PC-3 (cell line): Measurements from ENCODE around the gene TMEM221. TPM values are rescaled to one million over a fixed set of nuclear protein-coding genes. Genes with fewer than 3 reads are reported as not detected.

Experiments
- ATAC-seq: fragments of 200-7000 bp; cut with Tn5 transposase; 2 replicates; pipeline ENCODE4 v1.9.1; 2020; ENCODE audit warnings: mild to moderate bottlenecking, moderate library complexity
- BruUV-seq: library from RNA; stranded (reverse); fragments of 400-500 nt; replicated peaks from 2 replicates; lab custom pipeline; 2021; lab: Mats Ljungman, UMichigan
- CTCF ChIA-PET: fragments of 300-600 bp; sonication (Branson Sonifier 250); formaldehyde crosslinking; loops from one replicate; lab custom pipeline; 2022; ENCODE audit warnings: antibody characterized with exemption; lab: Charles Lee
- POLR2A ChIA-PET: fragments of 300-600 bp; sonication (Branson Sonifier 250); formaldehyde crosslinking; loops from one replicate; lab custom pipeline; 2022; ENCODE audit warnings: antibody characterized with exemption; ENCODE audit not compliant: unreplicated experiment; lab: Charles Lee
- DNase-seq: peaks from one replicate; pipeline ENCODE4 v3.0.0-alpha.2; 2015
- H2AFZ ChIP-seq: fragments of 300-600 bp; sonication (generic); 2 replicates; pipeline ENCODE4 v1.6.0; 2016; ENCODE audit warnings: antibody characterized with exemption, low read length
- H3F3A ChIP-seq: fragments of 300-600 bp; sonication (generic); one replicate; pipeline ENCODE4 v1.6.0; 2017; ENCODE audit warnings: antibody characterized with exemption, low read length, control low read depth, mild to moderate bottlenecking; ENCODE audit not compliant: unreplicated experiment
- H3K27ac ChIP-seq: fragments of 300-600 bp; sonication (generic); 2 replicates; pipeline ENCODE4 v1.5.1; 2016; ENCODE audit warnings: mild to moderate bottlenecking, low read length
- H3K27me3 ChIP-seq: fragments of 300-600 bp; sonication (generic); 2 replicates; pipeline ENCODE4 v1.6.1; 2016; ENCODE audit warnings: low read length, mixed read lengths
- H3K36me3 ChIP-seq: fragments of 300-600 bp; sonication (generic); 2 replicates; pipeline ENCODE4 v1.6.1; 2016; ENCODE audit warnings: low read depth, mixed run types, low read length, mixed read lengths
- H3K4me1 ChIP-seq: fragments of 300-600 bp; sonication (generic); 2 replicates; pipeline ENCODE4 v1.5.1; 2016; ENCODE audit warnings: low read length; ENCODE audit not compliant: insufficient read depth
- H3K4me2 ChIP-seq: fragments of 300-600 bp; sonication (generic); 2 replicates; pipeline ENCODE4 v1.6.0; 2016; ENCODE audit warnings: low read length
- H3K4me3 ChIP-seq: fragments of 300-600 bp; sonication (generic); 2 replicates; pipeline ENCODE4 v1.5.1; 2016; ENCODE audit warnings: mild to moderate bottlenecking, low read length, mixed read lengths
- H3K79me2 ChIP-seq: fragments of 300-600 bp; sonication (generic); 2 replicates; pipeline ENCODE4 v1.6.1; 2017; ENCODE audit warnings: low read length, mixed read lengths
- H3K9ac ChIP-seq: fragments of 300-600 bp; sonication (generic); 2 replicates; pipeline ENCODE4 v1.6.0; 2016; ENCODE audit warnings: mild to moderate bottlenecking, low read length
- H3K9me2 ChIP-seq: fragments of 300-600 bp; sonication (generic); replicated peaks from 2 replicates; pipeline ENCODE4 v1.6.1; 2016; ENCODE audit warnings: mixed run types, low read length, mixed read lengths
- H3K9me3 ChIP-seq: fragments of 300-600 bp; sonication (generic); 2 replicates; pipeline ENCODE4 v1.6.1; 2016; ENCODE audit warnings: low read length, mixed read lengths
- H4K20me1 ChIP-seq: fragments of 300-600 bp; sonication (generic); 2 replicates; pipeline ENCODE4 v1.6.1; 2016; ENCODE audit warnings: low read length, mixed read lengths
- EZH2 ChIP-seq: fragments of 300-600 bp; sonication (generic); IDR thresholded peaks from one replicate; pipeline ENCODE4 v1.6.1; 2017; ENCODE audit warnings: antibody characterized with exemption, mild to moderate bottlenecking, low read length; ENCODE audit not compliant: unreplicated experiment
- EZH2phosphoT487 ChIP-seq: fragments of 300-600 bp; sonication (generic); IDR thresholded peaks from 2 replicates; pipeline ENCODE4 v1.6.1; 2018; ENCODE audit warnings: mild to moderate bottlenecking, antibody characterized with exemption, low read length, borderline replicate concordance
- intact Hi-C: fragments of 100-400 bp; cut with micrococcal nuclease; formaldehyde crosslinking; loops from 2 replicates; pipeline ENCODE4 v1.9.0; 2023
- total RNA-seq: library from RNA; depleted of rRNA; stranded (reverse); fragments of >200 nt; gene quantifications from 2 replicates; pipeline ENCODE4 v1.2.3, GENCODE V29; 2014
- TF ChIP-seq, protein P1 (sequence below): fragments of 300-600 bp; sonication (generic); conservative IDR thresholded peaks from 2 replicates; pipeline ENCODE4 v1.5.1; 2017; ENCODE audit warnings: antibody characterized with exemption, low read depth, mild to moderate bottlenecking, low read length

The TMEM221 gene
- total RNA-seq, 1 experiment from 2014 or later = 3.0 TPM

DNA sequence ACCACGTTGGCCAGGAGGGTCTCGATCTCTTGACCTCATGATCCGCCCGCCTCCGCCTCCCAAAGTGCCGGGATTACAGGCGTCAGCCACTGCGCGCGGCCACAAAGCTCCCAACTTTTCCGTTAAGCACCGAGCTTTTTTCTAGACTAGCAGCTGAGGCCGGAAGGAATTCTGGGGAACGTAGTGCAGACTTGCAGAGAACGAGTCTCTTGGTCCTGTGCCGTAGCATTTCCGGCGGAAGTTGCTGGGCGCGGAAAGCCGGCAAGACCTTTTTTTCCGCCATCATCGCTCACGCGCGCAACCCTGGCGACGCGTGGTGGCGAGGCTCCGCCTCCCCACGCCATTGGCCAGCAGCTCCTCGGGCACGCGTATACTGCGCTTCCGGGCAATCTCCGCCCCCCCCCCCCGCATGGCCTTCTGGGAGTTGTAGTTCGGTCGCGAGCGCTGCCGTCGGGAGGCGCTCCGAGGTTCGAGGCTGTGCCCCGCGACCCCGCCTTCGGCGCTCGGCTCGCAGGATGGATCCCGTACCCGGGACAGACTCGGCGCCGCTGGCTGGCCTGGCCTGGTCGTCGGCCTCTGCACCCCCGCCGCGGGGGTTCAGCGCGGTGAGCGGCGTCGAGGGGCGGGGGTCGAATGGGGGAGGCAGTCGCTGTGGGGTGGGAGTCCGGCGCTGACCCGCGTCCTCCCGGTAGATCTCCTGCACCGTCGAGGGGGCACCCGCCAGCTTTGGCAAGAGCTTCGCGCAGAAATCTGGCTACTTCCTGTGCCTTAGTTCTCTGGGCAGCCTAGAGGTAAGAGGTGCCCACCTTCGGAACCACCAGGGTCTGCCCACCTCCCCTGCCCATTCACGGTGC, 28.6 kb downstream of the TMEM221 start, which contains the start of gene MVB12A:
TSS of gene MVB12A (plus strand) at position 427 of the 854 bp plus-strand sequence. CDS start at position 516, 89 bp downstream.
- intact Hi-C loops = loop anchor here (1.0 kb wide), 1 partner anchor 29 kb away; no protein-coding TSS in a partner anchor
- H3K9me3 ChIP-seq = no peaks in the 10 kb centered on the region
- H3K9me2 ChIP-seq = no peaks in the 10 kb centered on the region
- BruUV-seq = no TSS peak
- CTCF ChIA-PET = no interaction called here
- peak within 1 kb of the TSS; percentile 34 for H3K27ac ChIP-seq
- peaks cover 16% of the 10 kb centered on the region; the same call in 1 of the 2 replicates for H3K4me1 ChIP-seq
- H3K9ac ChIP-seq = peak within 1 kb of the TSS; percentile 69
- peak within 1 kb of the TSS; percentile 96 for H3K4me2 ChIP-seq
- POLR2A ChIA-PET = interaction anchor here (0.5 to 0.8 kb wide), 6 partner anchors 24 to 1325 kb away, joined by 3 to 6 read pairs (median 4); partner anchors contain the start of gene ANO8
- H3K36me3 ChIP-seq = no peaks in the 10 kb centered on the region
- ATAC-seq (peak; percentile 93), DNase-seq (peak; percentile 99)
- H3K4me3 ChIP-seq = peak within 1 kb of the TSS; percentile 88
- H4K20me1 ChIP-seq = no peaks in the 10 kb centered on the region
- H2AFZ ChIP-seq = peak within 1 kb of the TSS; percentile 98
- H3K79me2 ChIP-seq = peaks cover 7% of the 10 kb centered on the region; the same call in 1 of the 2 replicates
- no peaks in the 10 kb centered on the region for H3F3A ChIP-seq
- H3K27me3 ChIP-seq = no peaks in the 10 kb centered on the region
- TF ChIP-seq EZH2phosphoT487 (no peak), EZH2 (no peak)
- TF ChIP-seq, protein P1, sequence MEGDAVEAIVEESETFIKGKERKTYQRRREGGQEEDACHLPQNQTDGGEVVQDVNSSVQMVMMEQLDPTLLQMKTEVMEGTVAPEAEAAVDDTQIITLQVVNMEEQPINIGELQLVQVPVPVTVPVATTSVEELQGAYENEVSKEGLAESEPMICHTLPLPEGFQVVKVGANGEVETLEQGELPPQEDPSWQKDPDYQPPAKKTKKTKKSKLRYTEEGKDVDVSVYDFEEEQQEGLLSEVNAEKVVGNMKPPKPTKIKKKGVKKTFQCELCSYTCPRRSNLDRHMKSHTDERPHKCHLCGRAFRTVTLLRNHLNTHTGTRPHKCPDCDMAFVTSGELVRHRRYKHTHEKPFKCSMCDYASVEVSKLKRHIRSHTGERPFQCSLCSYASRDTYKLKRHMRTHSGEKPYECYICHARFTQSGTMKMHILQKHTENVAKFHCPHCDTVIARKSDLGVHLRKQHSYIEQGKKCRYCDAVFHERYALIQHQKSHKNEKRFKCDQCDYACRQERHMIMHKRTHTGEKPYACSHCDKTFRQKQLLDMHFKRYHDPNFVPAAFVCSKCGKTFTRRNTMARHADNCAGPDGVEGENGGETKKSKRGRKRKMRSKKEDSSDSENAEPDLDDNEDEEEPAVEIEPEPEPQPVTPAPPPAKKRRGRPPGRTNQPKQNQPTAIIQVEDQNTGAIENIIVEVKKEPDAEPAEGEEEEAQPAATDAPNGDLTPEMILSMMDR = no peak

GRCh38 chr19:17419154-17419620, 29.3 kb downstream of the TMEM221 start:
- H3K27ac ChIP-seq = peak overlapping the region; percentile 34
- ATAC-seq = no peak
- peak overlapping the region; percentile 87 for H3K4me2 ChIP-seq
- peak overlapping the region; percentile 88 for H3K4me3 ChIP-seq
- no peaks in the 10 kb centered on the region for H3K9me2 ChIP-seq
- no peaks in the 10 kb centered on the region for H3K36me3 ChIP-seq
- no peaks in the 10 kb centered on the region for H3K9me3 ChIP-seq
- peaks cover 16% of the 10 kb centered on the region; the same call in 1 of the 2 replicates for H3K4me1 ChIP-seq
- TF ChIP-seq EZH2 (no peak), EZH2phosphoT487 (no peak)
- TF ChIP-seq, protein P1 = no peak
- H4K20me1 ChIP-seq = no peaks in the 10 kb centered on the region
- peak overlapping the region; percentile 69 for H3K9ac ChIP-seq
- no peaks in the 10 kb centered on the region for H3K27me3 ChIP-seq
- ChIA-PET CTCF (no interaction called here), POLR2A (interaction anchor here (0.5 to 0.7 kb wide), 4 partner anchors 25 to 1326 kb away, joined by 4 to 6 read pairs (median 4); no protein-coding TSS in a partner anchor)
- no peaks in the 10 kb centered on the region for H3F3A ChIP-seq
- DNase-seq = no peak
- intact Hi-C loops = loop anchor here (1.0 kb wide), 1 partner anchor 28 kb away; no protein-coding TSS in a partner anchor
- TSS peak; percentile 99 for BruUV-seq
- peaks cover 7% of the 10 kb centered on the region; the same call in 1 of the 2 replicates for H3K79me2 ChIP-seq
- H2AFZ ChIP-seq = peak overlapping the region; percentile 92
